Stimulated activated CD4-positive, alpha-beta T cell treated with anti-CD3 and anti-CD28 coated beads, Interleukin-12 subunit alpha, Interleukin-12 subunit beta, amount 100 ng/mL, for 48 hours (primary cell): ENCODE data around the gene KIF22.

ENCODE experiments used
- DNase-seq, 3 donors: peaks; one replicate each; pipeline ENCODE4 v3.0.0-alpha.2; 2020; ENCODE audit warnings: low read depth in 2 of 3, low spot score in 1 of 3

KIF22 gene

DNA sequence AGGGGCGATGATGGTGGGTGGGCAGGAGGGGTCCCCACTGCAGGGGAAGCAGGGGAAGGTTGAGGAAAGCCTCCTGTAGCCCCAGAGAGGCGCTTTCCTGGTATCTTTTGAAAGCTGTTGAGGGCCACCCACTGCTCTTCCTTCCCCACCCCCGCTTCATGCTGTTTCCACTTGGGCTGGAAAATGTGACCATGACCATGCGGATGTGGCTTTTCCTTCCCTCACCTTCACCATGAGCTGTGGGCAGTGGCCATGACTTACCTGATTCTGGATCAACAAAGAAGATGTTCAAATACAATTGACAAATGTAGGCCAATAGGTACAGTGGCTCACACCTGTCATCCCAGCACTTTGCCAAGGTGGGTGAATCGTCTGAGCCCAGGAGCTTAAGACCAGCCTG is 43.5 kb downstream of the KIF22 start:
- DNase-seq = no peak

- no peak for DNase-seq
Observed at GRCh38 chr16:29835926-29836325, 45.4 kb downstream of the KIF22 start.

GRCh38 chr16:29836623-29837022 is 46.1 kb downstream of the KIF22 start:
- no peak for DNase-seq

DNA sequence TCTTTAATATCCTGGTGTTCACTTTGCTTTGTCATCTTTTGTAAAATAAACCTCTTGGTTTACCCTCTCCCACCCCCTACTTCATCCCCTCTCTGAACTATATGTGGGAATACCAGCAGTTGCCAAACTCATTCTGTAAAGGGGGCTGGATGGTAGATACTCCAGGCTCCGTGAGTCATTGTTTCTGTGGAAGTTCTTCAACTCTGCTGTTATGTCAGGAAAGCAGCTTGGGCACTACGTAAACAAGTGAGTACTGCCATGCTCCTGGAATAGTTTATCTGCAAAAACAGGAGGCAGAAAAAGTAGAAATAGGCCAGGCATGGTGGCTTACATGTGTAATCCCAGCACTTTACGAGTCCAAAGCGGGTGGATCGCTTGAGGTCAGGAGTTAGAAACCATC is 47.3 kb downstream of the KIF22 start:
- no peak for DNase-seq

- DNase-seq = no peak
Observed at GRCh38 chr16:29839822-29840221, 49.3 kb downstream of the KIF22 start.

DNA sequence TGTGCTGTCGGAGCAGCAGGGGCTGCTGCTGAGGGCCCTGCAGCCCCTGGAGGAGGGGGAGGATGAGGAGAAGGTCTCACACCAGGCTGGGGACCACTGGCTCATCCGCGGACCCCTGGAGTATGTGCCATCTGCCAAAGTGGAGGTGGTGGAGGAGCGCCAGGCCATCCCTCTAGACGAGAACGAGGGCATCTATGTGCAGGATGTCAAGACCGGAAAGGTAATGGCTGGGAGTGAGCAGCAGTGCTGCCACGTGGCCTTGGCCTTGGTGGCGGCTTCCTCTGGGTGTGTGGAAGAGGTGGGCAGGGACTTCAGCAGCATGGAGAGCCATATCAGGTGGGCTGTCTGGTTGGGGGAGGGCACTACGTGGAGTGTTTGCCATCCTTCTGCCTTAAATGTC is 49.7 kb downstream of the KIF22 start:
- DNase-seq = no peak

- DNase-seq = no peak
Observed at GRCh38 chr16:29841631-29842030, 51.1 kb downstream of the KIF22 start.

GRCh38 chr16:29842732-29843346 is 52.3 kb downstream of the KIF22 start:
- DNase-seq = no peak

DNA sequence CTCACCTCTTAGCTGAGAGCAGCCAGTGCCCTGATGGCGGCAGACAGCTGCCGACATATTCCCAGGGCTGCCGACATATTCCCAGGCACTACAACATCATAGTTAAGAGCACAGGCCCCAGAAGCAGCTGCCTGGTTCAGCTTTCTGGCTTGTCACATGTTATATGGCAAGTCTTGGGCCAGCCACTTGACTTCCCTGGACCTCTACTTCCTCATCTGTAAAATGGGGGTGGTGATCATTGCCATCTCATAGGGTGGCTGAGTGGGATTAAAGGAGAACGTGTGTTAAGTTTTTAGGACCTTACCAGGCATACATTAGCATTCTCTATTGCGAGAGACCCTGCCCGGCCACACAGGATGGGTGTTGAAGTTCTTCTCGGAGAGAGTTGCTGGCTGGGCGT is 53.4 kb downstream of the KIF22 start:
- DNase-seq = no peak

GRCh38 chr16:29844575-29845331 is 54.2 kb downstream of the KIF22 start:
- no peak for DNase-seq

DNA sequence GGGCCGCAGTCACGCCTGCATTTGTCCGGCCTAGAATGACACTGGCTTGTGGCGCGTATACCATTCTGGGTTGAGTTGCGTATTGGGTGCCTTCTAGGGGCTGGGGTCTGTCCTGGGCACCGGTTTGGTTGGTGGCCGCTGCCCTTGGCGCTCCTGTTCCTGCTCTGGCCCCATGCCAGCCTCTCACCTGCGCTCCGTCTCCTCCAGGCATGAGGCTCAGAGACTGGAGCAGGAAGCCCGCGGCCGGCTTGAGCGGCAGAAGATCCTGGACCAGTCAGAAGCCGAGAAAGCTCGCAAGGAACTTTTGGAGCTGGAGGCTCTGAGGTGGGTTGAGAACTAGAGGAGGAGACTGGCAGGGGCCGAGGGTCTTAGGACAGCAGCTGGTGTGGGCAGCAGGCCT is 55.1 kb downstream of the KIF22 start:
- DNase-seq = no peak

- DNase-seq = peak; percentile 71 to 79 (median 77)
Observed at GRCh38 chr16:29848420-29849297, 58.1 kb downstream of the KIF22 start.

DNA sequence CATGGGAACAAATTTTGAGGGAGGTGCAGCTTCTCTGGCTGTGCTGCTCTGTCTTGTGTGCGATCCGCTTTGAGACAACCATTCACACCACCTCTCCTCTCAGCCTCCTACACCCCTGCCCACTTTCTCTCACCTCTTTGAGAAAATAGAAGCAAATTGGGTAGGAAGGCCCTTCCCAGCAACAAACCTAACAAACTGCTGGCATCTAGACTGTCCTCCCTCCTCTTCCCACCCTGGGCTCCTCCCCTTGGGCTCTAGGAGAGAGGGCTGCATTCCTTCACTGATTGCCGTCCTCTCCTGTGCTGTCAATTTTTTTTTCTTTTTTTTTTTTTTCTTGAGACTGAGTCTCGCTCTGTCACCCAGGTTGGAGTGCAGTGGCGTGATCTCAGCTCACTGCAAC is 59.0 kb downstream of the KIF22 start:
- no peak for DNase-seq

- DNase-seq = no peak
Observed at GRCh38 chr16:29850998-29851397, 60.4 kb downstream of the KIF22 start.

GRCh38 chr16:29852654-29853053 is 62.1 kb downstream of the KIF22 start:
- DNase-seq = no peak

GRCh38 chr16:29854520-29855100 is 64.1 kb downstream of the KIF22 start:
- DNase-seq = no peak
